Measurements from ENCODE around the gene RNF113A. TPM values are rescaled to one million over a fixed set of nuclear protein-coding genes. Genes with fewer than 3 reads are reported as not detected.
"Not testable (repeated sequence)": the region's sequence is repeated elsewhere in the genome, so short reads cannot be mapped to it uniquely, and the experiment has no call there.

Gene RNF113A
- total and polyA plus RNA-seq, 10 donors = 15.2 to 41.9 (median 21.1) TPM

GRCh38 chrX:119916310-119916709 lies 44.8 kb upstream of the RNF113A start:
- Histone ChIP-seq H3K9me3 (no peaks in the 10 kb centered on the region), H3K27ac (no peak overlapping the region), H3K4me1 (no peaks in the 10 kb centered on the region), H3K4me3 (no peak overlapping the region), H3K36me3 (no peaks in the 10 kb centered on the region), H3K27me3 (replicated peaks in 1 of 7) (no peaks in the 10 kb centered on the region)
- WGBS, 5 donors = 75 to 98% (median 88%) methylated on average over 4 to 5 of the region's 5 CpGs
- no peak for TF ChIP-seq POLR2A (IDR thresholded peaks at IDR 0.05)
- no peak for TF ChIP-seq POLR2AphosphoS5 (IDR thresholded peaks at IDR 0.05)
- no peak for TF ChIP-seq CTCF (IDR thresholded peaks at IDR 0.05 in 8 of 11, conservative IDR thresholded peaks at IDR 0.05 in 3 of 11)
- no peak for DNase-seq
- intact Hi-C loops (cut with DNase I; ENCODE audit: low total_unique reads) = no loop called here

GRCh38 chrX:119900976-119901375 lies 29.4 kb upstream of the RNF113A start:
- no peak overlapping the region for H3K27ac ChIP-seq
- 43 to 50% (median 48%) methylated on average over 1 of the region's 1 CpG for WGBS, 5 donors
- no peaks in the 10 kb centered on the region for H3K9me3 ChIP-seq
- intact Hi-C loops (cut with DNase I; ENCODE audit: low total_unique reads) = no loop called here
- no peaks in the 10 kb centered on the region for H3K36me3 ChIP-seq
- H3K27me3 ChIP-seq (replicated peaks in 1 of 7) = no peaks in the 10 kb centered on the region
- no peak overlapping the region for H3K4me3 ChIP-seq
- DNase-seq = no peak
- no peaks in the 10 kb centered on the region for H3K4me1 ChIP-seq
- TF ChIP-seq POLR2AphosphoS5 (IDR thresholded peaks at IDR 0.05) = no peak
- no peak for TF ChIP-seq CTCF (IDR thresholded peaks at IDR 0.05 in 8 of 11, conservative IDR thresholded peaks at IDR 0.05 in 3 of 11)
- TF ChIP-seq POLR2A (IDR thresholded peaks at IDR 0.05) = no peak

- Histone ChIP-seq H3K9me3 (no peaks in the 10 kb centered on the region), H3K4me3 (no peak overlapping the region), H3K4me1 (no peaks in the 10 kb centered on the region), H3K27ac (peak overlapping the region in 1 of 8 donors; percentile 18), H3K27me3 (replicated peaks in 1 of 7) (no peaks in the 10 kb centered on the region), H3K36me3 (no peaks in the 10 kb centered on the region)
- intact Hi-C loops (cut with DNase I; ENCODE audit: low total_unique reads) = no loop called here
- TF ChIP-seq POLR2A (IDR thresholded peaks at IDR 0.05) = no peak
- no peak for TF ChIP-seq CTCF (IDR thresholded peaks at IDR 0.05 in 8 of 11, conservative IDR thresholded peaks at IDR 0.05 in 3 of 11)
- no peak for TF ChIP-seq POLR2AphosphoS5 (IDR thresholded peaks at IDR 0.05)
- no peak for DNase-seq
- 13 to 37% (median 18%) methylated on average over 2 of the region's 2 CpGs for WGBS, 5 donors
These were observed 27.6 kb upstream of the RNF113A start for GRCh38 chrX:119899125-119899524.

GRCh38 chrX:119895843-119896326 lies 24.4 kb upstream of the RNF113A start, which contains the start of gene AKAP14:
Gene AKAP14, plus strand, starts transcription at chrX:119895893. Its CDS starts 7,331 bp downstream, at chrX:119903224.
- Histone ChIP-seq H3K27ac (no peak within 1 kb of the TSS), H3K4me1 (no peaks in the 10 kb centered on the region), H3K9me3 (no peaks in the 10 kb centered on the region), H3K4me3 (no peak within 1 kb of the TSS), H3K36me3 (no peaks in the 10 kb centered on the region), H3K27me3 (replicated peaks in 1 of 7) (no peaks in the 10 kb centered on the region)
- intact Hi-C loops (cut with DNase I; ENCODE audit: low total_unique reads) = no loop called here
- WGBS, 5 donors = 62 to 83% (median 77%) methylated on average over 4 of the region's 4 CpGs
- no peak for DNase-seq
- TF ChIP-seq POLR2A (IDR thresholded peaks at IDR 0.05) (no peak), CTCF (IDR thresholded peaks at IDR 0.05 in 8 of 11, conservative IDR thresholded peaks at IDR 0.05 in 3 of 11) (no peak), POLR2AphosphoS5 (IDR thresholded peaks at IDR 0.05) (no peak)

GRCh38 chrX:119891961-119892692 lies 20.6 kb upstream of the RNF113A start:
- H3K27me3 ChIP-seq (replicated peaks in 1 of 7); H3K36me3 ChIP-seq; H3K4me3 ChIP-seq; H3K27ac ChIP-seq; intact Hi-C loops (cut with DNase I; ENCODE audit: low total_unique reads); H3K9me3 ChIP-seq: not testable (repeated sequence)
- H3K4me1 ChIP-seq = peaks cover 0 to 11% (median 0%) of the 10 kb centered on the region in 6 donors
- DNase-seq = peak; percentile 3
- WGBS, 5 donors = 76 to 87% (median 83%) methylated on average over 16 of the region's 16 CpGs

GRCh38 chrX:119890626-119891025 lies 19.1 kb upstream of the RNF113A start:
- DNase-seq; H3K27ac ChIP-seq; H3K27me3 ChIP-seq (replicated peaks in 1 of 7); H3K9me3 ChIP-seq; H3K36me3 ChIP-seq; H3K4me3 ChIP-seq; intact Hi-C loops (cut with DNase I; ENCODE audit: low total_unique reads): not testable (repeated sequence)
- H3K4me1 ChIP-seq = peaks cover 0 to 21% (median 6%) of the 10 kb centered on the region in 6 donors
- 77 to 92% (median 85%) methylated on average over 8 to 33 of the region's 36 CpGs for WGBS, 5 donors
